Measurements from ENCODE around the gene RPH3AL.
"Not testable (repeated sequence)": the region's sequence is repeated elsewhere in the genome, so short reads cannot be mapped to it uniquely, and the experiment has no call there.

Gene RPH3AL

DNA sequence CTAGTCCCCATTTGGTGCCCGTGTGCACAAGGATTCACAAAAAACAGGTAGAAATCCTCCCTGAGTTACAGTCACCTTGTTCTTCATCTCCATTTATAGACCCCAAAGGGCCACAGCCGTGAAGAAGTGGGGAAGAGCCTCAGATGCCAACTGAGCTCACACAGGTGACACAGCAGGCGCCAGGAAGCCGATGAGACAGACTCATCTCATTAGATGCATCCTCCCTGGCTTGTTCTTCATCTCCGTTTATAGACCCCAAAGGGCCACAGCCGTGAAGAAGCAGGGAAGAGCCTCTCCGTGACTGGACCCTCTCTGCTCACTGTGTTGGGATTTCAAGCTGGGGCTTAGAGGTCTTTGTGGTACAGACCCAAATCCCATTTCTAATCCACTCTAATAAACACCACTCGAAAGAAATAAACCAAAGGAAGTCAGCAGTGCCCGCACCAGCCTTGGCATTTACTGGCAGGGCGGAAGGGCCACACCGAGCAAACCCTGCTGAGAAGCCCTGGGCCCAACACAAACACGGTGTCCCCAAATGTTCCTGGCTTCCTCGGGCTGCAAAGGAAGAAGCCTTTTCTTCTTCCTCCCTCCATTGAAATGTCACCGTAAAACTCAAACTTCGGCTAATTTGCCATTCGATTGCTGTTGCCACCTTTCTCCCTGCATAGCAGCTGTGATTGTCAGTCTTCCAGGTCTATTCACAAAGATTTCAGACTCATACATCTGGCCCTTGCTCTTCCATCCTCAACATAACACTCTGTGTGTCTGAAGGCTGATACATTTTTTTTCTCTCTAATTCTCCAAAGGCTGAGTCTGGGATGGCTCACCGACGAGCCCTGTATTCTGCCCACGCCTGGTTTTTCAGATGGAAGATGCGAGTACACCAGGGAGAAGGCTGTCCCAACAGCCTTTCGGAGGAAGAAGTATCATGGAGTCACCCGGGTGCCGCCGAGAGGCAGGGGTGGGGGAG is 126.2 kb downstream of the RPH3AL start:
- DNase-seq (ENCODE audit: low spot score): no peak

DNA sequence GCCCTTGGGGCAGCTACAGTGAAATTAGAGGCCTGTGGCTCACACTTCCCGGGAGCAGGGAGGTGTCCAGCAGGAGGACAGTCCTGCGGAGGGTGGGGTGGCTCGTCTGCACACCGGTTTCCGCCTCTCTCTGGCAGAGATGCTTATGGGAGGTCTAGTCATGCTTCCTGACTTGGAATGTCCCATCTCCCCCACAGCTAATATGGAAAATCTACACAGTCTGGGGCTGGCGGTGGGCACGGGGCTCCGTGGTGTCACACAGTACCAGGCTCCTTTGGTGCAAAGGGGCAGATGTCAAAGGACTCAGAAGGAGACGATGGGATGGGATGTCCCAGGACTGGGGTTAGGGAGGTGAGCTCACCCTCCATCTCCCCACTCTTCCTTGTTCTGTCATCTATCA is 127.1 kb downstream of the RPH3AL start:
- DNase-seq (ENCODE audit: low spot score): no peak

DNA sequence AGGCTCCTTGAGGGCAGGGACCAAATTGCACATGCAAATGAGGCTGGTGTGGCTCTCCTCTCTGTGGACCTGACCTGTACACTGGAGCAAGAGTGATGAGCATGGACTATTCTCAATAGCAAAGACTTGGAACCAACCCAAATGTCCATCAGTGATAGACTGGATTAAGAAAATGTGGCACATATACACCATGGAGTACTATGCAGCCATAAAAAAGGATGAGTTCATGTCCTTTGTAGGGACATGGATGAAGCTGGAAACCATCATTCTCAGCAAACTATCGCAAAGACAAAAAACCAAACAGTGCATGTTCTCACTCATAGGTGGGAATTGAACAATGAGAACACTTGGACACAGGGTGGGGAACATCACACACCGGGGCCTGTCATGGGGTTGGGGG is 128.0 kb downstream of the RPH3AL start:
- not testable (repeated sequence) for DNase-seq (ENCODE audit: low spot score)

DNA sequence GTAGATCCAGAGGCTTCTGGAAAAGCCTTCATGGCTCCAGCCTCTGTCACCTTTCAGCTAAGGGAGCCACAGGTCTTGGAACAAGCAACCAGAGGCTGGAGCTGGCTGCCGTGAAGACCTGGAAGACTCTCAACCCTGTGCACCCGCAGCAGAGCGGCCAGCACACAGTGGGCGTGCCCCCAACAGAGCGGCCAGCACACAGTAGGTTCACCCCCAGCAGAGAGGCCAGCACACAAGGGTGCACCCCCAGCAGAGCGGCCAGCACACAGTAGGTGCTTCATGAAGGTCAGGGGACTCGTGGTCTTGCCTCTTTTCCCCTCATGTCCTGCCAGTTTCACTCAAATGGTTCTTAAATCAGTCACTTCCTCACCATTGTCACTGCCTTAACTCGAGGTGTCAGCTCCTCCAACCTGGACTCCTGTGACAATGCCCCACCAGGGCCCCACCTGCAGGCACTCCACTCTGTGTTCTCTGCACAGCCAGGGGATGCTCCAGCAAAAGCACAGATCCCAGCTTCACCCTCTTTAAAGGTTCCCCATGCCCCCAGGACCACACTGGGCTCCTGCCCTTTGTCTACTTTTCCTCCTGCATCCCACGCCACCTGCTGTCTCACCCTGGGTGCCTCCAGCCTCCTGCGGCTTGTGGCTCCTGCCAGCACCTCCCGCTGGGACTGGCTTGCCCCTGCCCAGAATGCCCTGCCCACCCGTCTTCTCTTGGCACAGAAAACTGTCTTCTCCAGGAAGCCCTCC is 128.7 kb downstream of the RPH3AL start:
- no peak for DNase-seq (ENCODE audit: low spot score)

DNA sequence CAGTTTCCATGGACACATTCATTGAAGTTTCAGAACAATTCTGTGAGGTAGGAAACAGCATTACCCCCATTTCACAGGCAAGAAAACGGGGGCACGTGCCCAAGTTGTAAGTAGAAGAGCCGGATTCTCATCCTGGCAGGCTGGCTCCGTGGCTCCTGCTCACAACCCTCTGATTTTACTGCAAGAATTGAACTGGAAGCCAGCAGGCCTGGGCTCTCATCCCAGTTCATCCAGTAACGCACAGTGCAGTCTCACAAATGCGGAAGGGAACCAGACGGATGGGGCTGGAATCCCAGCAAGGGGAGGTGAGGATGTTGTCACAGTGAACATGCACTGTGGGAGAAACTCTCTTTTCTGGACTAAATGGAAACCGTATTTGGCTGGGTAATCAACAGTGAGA is 130.4 kb downstream of the RPH3AL start:
- no peak for DNase-seq (ENCODE audit: low spot score)

DNA sequence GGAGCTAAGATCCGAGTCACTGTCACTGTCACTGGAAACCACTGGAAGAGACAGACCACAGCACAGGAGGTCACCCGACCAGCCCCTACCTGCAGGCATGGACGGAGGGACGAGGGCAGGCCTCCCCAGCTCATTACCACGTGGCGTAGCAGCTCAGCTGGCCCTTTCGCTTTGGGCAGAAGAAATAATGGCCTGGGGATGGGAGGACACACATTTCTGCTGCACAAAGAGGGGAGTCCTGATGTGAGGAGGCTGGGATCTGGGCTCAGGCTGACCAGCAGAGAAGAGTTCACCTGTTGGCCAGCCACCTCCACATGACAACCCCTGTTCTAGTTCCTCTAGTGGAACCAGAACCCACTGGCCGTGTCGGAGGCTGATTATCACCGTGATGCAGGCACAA is 132.9 kb downstream of the RPH3AL start:
- DNase-seq (ENCODE audit: low spot score): no peak

DNA sequence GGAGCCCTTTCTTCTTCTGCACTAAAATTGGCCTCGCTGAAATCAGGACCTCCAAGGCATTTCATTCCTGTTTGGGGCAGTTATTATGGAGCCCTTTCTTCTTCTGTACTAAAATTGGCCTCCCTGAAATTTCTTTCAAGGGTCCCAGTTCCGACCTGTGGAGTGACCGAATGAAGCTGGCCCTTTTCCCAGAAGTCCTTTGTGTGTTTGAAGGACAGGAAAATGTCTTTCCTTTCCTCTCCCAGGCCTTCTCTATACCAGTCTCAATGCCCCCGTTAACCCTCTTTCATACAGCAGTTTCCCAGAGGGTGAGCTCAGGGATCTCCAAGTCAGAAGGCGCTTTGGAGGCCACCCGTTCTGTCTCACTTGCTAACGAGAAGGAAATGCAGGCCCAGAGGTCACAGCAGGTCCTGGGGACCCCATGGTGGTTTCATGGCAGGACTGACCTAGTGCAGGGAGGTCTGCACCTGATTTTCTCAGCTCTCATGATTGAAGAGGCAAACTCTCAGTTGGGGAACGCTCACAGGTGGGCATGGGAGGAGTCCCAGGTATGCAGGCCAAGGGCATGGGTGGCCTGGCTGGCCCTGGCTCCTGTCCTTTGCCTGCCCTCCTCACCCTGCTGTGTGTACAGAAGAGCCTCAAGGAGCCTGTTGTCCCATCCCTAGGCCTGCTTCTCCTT is 134.0 kb downstream of the RPH3AL start:
- DNase-seq (ENCODE audit: low spot score): no peak

DNA sequence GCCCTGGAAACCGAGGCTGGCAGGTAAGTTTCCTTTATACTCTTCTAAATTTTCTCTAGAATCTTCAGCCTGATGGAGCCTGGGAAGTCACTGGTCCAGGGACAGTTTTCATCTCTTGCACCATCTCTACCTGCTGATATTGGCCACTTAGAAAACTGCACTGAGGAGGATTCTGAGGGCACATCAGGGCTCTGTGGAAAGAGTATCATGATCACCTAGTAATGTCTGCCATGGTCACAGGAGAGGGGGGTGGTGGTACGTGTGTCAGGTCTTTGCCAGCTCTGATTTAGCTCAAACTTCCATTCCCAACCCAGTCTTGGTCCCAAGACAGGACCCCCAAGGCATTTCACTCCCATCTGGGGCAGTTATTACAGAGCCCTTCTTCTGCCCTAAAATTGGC is 136.0 kb downstream of the RPH3AL start:
- DNase-seq (ENCODE audit: low spot score): no peak

DNA sequence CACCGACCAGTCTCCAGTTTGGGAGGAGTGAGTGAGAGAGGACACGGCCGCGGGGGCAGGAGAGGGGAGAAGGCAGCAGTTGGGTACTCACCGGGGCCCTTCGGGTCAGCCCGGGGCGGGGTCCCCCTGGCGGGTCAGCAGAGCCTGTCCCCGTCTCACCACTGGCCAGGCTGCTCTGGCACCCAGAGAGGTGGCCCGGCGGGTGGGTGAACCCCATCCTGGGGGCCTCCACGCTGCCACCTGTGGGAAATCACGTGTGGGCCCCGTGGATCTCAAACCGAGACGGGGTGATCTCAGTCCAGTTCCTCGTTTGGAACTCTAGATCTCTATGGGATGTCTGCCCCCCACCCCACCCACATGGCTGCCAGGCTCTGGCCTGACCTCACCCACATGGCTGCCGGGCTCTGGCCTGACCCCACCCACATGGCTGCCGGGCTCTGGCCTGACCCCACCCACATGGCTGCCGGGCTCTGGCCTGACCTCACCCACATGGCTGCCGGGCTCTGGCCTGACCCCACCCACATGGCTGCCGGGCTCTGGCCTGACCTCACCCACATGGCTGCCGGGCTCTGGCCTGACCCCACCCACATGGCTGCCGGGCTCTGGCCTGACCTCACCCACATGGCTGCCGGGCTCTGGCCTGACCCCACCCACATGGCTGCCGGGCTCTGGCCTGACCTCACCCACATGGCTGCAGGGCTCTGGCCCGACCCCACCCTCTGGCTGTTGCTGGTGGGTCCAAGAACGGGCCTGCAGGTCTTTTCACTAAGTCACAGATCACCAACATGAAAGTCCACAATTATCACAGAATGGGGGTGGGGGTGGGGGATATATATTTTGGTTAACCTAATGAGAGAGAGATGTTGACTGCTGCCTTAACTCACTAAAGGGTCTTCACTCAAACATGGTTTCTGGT is 136.8 kb downstream of the RPH3AL start:
- DNase-seq (ENCODE audit: low spot score): not testable (repeated sequence)

DNA sequence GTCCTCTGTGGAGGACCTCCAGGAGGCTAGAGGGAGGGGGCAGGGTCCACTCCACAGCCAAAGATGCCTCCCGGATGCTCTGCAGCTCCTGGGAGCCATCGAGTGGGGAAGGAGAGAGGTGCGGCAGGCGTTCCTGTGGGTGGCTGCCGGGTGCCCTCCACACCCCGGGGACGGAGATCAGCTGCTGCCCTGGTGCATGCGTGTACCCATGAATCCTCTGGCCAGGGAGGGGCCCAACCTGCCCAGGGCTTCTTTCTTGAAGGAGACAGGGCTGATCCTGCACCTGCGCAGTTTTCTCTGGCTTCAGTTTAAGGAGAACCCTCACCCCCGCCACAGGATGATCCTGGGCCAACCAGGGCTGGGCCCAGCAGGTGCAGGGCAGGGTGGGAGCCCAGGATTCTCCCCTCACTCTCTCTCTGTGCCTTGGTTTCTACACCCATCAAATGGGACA is 137.7 kb downstream of the RPH3AL start:
- no peak for DNase-seq (ENCODE audit: low spot score)

DNA sequence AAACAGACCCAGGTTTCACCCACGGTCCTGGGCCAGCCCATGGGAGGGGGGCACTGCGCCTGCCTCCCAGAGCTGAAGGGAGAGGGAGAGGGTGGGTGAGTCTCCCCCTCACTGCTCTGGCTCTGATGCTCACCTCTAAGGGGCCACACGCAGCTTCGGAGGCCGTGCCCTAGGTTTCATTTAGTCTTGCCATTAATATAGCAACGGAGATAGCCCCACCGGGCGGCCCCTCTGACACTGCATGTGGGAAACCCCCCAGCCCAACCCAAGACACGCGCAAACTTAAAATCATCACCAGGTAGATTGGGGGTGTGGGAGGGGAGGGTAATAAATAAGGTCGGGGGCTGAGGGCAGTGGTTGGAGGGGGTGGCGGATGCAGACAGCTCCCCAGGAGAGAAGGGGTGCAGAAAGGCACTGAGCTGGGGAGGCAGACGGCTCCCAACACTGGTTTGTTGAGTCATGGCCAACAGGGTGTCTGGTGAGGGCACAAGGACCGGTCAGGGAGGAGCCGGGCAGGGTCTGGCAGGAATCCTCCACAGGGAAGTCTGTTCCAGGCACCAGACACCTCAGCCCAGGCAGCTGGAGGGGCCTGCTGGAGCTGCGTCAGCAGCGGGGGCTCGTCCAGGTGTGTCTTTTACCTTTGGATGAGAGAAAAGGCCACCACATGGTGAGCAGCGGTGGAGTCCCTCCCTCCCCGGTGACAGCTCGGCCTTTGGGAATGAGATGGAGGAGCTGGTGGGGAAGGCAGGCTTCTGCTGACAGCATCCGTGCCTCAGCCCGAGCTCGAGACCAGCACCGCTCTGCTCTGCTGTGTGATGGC is 139.1 kb downstream of the RPH3AL start:
- no peak for DNase-seq (ENCODE audit: low spot score)

DNA sequence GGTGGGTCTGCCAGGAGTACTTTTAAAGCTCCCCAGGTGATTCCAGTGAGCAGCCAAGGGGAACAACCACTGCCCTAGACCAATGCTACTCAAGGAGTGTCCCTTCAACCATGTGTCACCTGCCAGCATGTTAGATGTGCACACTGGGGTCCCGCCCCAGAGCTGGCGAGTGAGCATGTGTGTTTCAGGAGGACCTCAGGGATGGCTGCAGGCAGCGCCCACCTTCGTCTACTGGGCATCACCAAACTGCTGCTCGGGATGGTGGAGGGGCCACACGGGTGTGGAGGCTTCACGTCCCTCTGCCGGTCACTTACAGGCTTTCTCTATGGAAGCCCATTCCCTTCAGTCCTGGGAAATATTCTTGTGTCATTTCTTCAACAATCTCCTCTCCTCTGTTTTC is 142.2 kb downstream of the RPH3AL start:
- DNase-seq (ENCODE audit: low spot score): no peak

DNA sequence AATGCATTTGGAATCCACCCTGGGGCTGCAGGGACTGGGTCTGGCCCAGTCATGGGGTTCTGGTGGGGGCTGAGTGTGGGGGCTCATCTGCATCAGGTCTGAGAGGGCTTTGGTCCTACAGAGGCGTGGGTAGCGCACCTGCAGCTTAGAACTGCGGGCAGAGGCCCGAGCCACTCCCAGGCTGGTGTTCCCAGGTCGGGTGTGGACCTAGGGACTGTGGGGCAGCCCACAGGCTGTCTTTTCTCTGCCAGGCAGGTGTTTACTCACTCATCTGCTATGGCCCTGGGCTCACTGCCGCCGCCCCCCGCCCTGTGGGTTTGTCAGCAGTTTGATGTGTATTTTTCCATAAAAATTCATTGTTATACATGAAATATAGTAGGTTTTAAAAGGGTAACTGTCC is 144.2 kb downstream of the RPH3AL start:
- no peak for DNase-seq (ENCODE audit: low spot score)

DNA sequence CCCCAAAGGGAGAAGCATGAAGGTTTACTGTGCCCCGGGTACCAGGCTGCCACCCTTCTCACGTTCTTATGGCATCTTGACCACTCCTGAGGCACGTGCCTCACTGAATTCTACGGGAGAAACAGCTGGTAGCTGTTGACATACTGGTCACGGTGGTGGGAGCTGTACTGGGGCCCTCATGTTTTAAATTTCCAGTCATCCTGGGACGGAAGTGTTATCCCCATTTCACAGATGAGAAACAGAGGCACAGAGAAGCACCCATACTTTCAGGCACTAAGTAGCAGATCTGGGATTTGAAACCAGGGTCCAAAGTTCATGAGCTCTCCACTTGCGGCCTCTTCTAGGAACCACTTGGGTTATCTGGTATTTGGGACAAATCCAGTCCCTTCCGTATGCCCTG is 144.8 kb downstream of the RPH3AL start:
- no peak for DNase-seq (ENCODE audit: low spot score)

DNA sequence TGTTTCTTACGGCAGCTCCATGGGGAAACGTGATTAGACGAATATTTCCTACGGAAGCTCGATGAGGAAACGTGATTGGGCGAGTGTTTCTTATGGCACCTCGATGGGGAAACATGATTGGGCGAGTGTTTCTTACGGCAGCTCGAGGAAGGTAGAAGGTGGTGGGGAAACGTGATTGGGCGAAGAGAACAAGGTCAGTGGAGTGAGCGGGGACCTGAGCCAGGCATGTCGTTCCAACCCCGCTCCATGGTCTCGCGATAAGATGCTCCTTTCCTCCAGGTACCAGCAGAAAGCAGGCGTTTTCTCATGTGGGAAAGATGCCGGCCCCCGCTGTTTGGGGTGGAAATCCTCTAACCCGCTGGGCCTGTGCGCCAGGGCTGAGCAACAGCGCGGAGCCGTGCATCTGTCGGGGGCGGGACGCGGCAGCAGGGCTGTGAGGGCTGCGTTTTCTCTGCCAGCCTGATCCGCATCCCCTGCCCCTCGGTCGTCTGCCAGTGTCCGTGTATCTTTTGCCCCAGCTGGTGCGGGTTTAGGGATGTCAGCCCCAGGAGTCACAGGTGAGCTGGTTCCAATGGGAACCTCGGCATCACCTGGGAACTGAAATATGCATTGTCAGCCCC is 145.6 kb downstream of the RPH3AL start:
- no peak for DNase-seq (ENCODE audit: low spot score)

DNA sequence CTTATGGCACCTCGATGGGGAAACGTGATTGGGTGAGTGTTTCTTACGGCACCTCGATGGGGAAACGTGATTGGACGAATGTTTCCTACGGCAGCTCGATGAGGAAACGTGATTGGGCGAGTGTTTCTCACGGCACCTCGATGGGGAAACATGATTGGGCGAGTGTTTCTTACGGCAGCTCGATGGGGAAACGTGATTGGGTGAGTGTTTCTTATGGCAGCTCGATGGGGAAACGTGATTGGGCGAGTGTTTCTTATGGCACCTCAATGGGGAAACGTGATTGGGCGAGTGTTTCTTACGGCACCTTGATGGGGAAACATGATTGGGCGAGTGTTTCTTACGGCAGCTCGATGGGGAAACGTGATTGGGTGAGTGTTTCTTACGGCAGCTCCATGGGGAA is 146.1 kb downstream of the RPH3AL start:
- DNase-seq (ENCODE audit: low spot score): not testable (repeated sequence)

DNA sequence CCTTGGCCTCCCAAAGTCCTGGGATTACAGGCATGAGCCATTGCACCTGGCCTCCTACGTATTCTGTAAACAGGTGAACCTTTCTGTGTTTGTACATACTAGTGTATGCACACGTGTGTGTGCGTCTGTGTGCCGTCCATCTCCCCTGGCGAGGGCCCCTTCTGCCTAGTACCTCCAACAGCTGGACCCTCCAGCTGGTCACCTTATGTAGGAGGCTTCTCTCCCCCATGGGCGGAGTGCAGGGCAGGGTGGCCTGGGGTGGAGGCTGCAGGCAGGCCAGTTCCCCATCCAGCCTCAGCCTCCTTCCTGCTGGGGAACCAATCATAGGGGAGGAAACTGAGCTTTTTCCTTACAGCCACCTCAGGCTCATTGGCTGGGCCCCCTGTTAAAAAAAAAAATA is 146.8 kb downstream of the RPH3AL start:
- no peak for DNase-seq (ENCODE audit: low spot score)

DNA sequence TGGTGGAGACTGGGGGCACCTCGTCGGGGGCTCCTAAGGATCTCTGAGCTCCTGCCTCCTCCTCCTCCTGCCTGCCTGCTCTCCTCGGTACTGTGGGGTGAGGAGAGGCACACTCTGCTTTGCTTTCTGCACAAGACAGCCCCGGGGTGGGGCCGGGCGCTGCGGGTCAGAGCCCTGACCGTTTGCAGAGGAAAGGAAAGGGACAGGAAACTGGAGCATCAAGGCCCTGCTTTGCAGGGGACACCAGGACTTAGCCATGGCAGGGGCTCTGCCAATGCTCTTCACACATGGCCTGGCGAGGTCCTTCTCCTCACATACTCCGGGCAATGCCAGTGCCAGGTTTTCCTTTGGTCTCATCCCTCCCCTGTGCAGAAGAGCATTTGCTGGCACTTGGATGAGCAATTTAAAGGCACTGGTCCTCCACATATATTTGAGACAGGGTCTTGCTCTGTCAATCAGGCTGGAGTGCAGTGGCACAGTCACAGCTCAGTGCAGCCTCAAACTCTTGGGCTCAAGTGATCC is 147.4 kb downstream of the RPH3AL start:
- DNase-seq (ENCODE audit: low spot score): no peak

DNA sequence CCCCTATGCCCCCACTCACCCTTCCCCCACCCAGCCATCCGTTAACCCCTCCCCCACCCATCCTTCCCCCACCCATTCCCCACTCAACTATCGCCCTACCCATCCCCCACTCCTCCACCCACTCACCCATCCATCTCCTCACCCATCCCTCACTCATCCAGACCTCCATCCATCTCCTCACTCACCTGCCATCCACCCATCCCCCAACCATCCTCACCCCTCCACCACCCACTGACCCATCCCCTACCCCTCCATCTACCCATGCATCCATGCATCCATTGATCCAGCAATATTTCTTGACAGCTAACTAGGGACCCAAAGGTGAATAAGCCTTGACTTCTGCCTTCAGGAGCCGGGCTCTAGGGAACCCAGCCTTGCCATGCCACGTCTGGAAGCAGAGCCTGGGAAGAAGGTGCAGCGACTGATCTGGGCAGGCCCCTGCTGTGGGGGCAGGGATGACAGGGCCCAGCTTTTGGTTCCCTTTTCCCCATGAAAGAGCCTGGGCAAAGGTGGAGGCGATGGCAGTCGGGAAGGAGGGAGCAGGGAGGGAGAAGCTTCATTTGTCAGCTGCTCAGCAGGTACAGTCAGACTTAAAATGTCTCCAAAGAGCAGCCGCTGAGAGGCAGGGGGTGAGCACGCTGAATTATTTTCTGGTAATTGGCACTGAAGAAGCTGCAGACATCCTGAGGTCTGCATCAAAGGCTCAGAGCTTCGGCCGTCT is 148.0 kb downstream of the RPH3AL start:
- no peak for DNase-seq (ENCODE audit: low spot score)

All from SK-N-DZ (cell line).